ENCODE data around the gene DLX2. TPM values are rescaled to one million over a fixed set of nuclear protein-coding genes. Genes with fewer than 3 reads are reported as not detected.
A peak's percentile ranks its signal among the peaks of the same experiment; 100 is the strongest.

Gene DLX2
- total and polyA plus RNA-seq, 2 donors (not counting 3 experiments of a cell fraction or from before 2014, with no cell fraction given) = not detected

DNA sequence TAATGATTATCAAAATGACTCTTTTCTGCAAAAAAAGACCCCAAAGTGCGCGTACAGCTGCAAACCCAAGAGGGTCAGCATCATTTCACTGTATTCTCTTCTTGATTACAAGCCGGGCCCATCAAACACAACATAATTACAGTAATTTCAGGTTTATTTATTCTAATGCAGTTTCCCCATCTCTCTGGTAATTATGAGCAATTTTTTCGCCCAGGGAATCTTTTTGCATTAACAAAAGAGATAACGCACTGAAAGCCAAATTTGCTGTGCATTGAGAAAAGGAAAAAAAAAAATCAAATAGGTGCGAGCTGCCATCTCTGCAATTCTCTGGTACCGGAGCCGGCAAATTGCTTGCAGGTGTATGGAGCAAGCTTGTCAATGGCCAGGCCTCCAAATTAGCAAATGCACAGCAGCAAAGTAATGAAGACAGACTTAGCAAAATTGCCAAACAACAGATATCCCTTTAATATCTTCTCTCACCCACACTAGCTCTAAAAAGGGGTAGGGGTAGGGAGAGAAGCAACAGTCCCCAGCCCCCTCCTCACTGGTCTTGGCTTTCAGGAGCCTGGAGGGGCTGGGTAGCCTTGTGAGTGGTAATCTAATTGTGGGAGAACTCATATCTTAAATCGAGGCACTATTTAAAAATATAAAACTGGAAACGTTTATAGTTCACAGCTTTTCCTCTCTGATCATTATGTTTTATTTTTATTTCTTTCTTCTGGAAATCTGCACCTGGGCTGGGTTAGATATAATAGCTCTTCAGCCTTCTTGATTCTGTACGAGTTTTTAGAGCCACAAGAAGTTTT is 10.7 kb downstream of the DLX2 start:
- Histone ChIP-seq H3K4me3 (replicated peaks in 1 of 3; ENCODE audit: insufficient read depth in 1 of 3, low read depth in 1 of 3, low read length in 3 of 3) (no peak overlapping the region), H3K27ac (ENCODE audit: insufficient read depth, low read depth, low read length) (no peak overlapping the region), H3K27me3 (ENCODE audit: control insufficient read depth in 2 of 2, insufficient read depth in 2 of 2, low read length in 2 of 2) (peaks cover 78 to 99% of the 10 kb centered on the region in 2 experiments), H3K9me3 (replicated peaks; ENCODE audit: control insufficient read depth, insufficient read depth, low read length) (no peaks in the 10 kb centered on the region), H3K9ac (replicated peaks; ENCODE audit: extremely low read depth, insufficient read depth, low read length) (no peak overlapping the region), H4K20me1 (replicated peaks; ENCODE audit: control insufficient read depth, extremely low read depth, insufficient read depth, low read length) (no peaks in the 10 kb centered on the region), H2AFZ (ENCODE audit: low read depth, low read length) (no peak overlapping the region), H3K79me2 (ENCODE audit: control insufficient read depth, insufficient read depth, low read length) (no peaks in the 10 kb centered on the region), H3K4me2 (ENCODE audit: insufficient read depth, low read length) (no peak overlapping the region), H3K36me3 (ENCODE audit: control insufficient read depth in 2 of 2, extremely low read depth in 1 of 2, insufficient read depth in 2 of 2, low read length in 2 of 2) (no peaks in the 10 kb centered on the region), H3K4me1 (ENCODE audit: control insufficient read depth, extremely low read depth, insufficient read depth, low read length) (peaks cover 20% of the 10 kb centered on the region), H3K9me1 (replicated peaks; ENCODE audit: control insufficient read depth, extremely low read depth, insufficient read depth, low read length) (no peaks in the 10 kb centered on the region)
- ChIA-PET POLR2A (no interaction called here), CTCF (interaction anchor here (1.0 to 2.4 kb wide), 4 partner anchors 10 to 388 kb away, joined by 3 to 10 read pairs (median 8); partner anchors contain the start of gene DLX2)
- DNase-seq (ENCODE audit: low read depth, low spot score) = no peak
- intact Hi-C loops (cut with micrococcal nuclease) (no loop called here), dilution Hi-C loops (cut with MboI; ENCODE audit: extremely low pct_ligation_motif_present, low sequenced_read_pairs) (no loop called here)
- no peak for TF ChIP-seq EZH2 (IDR thresholded peaks at IDR 0.05; ENCODE audit: borderline replicate concordance, low read depth, low read length, severe bottlenecking)
- no peak for TF ChIP-seq GATA2 (IDR thresholded peaks at IDR 0.05; ENCODE audit: insufficient read depth, insufficient read length, low read depth, low read length)
- no peak for TF ChIP-seq POLR2A (IDR thresholded peaks at IDR 0.05; ENCODE audit: low read depth, low read length)
- no peak for TF ChIP-seq POLR2AphosphoS5 (IDR thresholded peaks at IDR 0.05; ENCODE audit: insufficient read depth, low read depth, low read length)
- TF ChIP-seq, protein P1, sequence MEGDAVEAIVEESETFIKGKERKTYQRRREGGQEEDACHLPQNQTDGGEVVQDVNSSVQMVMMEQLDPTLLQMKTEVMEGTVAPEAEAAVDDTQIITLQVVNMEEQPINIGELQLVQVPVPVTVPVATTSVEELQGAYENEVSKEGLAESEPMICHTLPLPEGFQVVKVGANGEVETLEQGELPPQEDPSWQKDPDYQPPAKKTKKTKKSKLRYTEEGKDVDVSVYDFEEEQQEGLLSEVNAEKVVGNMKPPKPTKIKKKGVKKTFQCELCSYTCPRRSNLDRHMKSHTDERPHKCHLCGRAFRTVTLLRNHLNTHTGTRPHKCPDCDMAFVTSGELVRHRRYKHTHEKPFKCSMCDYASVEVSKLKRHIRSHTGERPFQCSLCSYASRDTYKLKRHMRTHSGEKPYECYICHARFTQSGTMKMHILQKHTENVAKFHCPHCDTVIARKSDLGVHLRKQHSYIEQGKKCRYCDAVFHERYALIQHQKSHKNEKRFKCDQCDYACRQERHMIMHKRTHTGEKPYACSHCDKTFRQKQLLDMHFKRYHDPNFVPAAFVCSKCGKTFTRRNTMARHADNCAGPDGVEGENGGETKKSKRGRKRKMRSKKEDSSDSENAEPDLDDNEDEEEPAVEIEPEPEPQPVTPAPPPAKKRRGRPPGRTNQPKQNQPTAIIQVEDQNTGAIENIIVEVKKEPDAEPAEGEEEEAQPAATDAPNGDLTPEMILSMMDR (IDR thresholded peaks at IDR 0.05; ENCODE audit: extremely low read depth in 1 of 2, insufficient read depth in 1 of 2, low read depth in 1 of 2, low read length in 2 of 2) = no peak
- no peak for TF ChIP-seq JUN (IDR thresholded peaks at IDR 0.05; ENCODE audit: borderline replicate concordance, insufficient read depth, insufficient read length, low read depth)
- TF ChIP-seq MYC (IDR thresholded peaks at IDR 0.05; ENCODE audit: low read depth, low read length) = no peak
- FAIRE-seq = peak; percentile 53
- BruUV-seq (replicated peaks) = no TSS peak
